LNCaP clone FGC (cell line): Measurements from ENCODE around the gene SMIM3.
A peak's percentile ranks its signal among the peaks of the same experiment; 100 is the strongest.

Experiments
- DNase-seq: peaks from one replicate; pipeline ENCODE4 v3.0.0-alpha.2; 2011; ENCODE audit warnings: low read depth
- H3K4me3 ChIP-seq: 2 replicates; pipeline ENCODE4 v1.5.1; 2011; ENCODE audit warnings: mild to moderate bottlenecking, low read depth, low read length, control low read depth
- CTCF ChIP-seq: IDR thresholded peaks from 2 replicates; pipeline ENCODE4 v1.5.1; 2012; ENCODE audit warnings: mild to moderate bottlenecking; ENCODE audit not compliant: control insufficient read depth, insufficient read depth; ENCODE audit errors: extremely low read depth

Gene SMIM3

GRCh38 chr5:150750469-150750868, 28.1 kb upstream of the SMIM3 start:
- no peak for TF ChIP-seq CTCF
- H3K4me3 ChIP-seq: no peak overlapping the region

GRCh38 chr5:150751096-150751891, 27.3 kb upstream of the SMIM3 start:
- H3K4me3 ChIP-seq: no peak overlapping the region
- DNase-seq: no peak
- TF ChIP-seq CTCF: no peak

More at GRCh38 chr5:150750469-150750868, 28.1 kb upstream of the SMIM3 start:
- no peak for DNase-seq

- peak overlapping the region; percentile 41; the same call in 1 of the 2 replicates for H3K4me3 ChIP-seq
- peak; percentile 62 for DNase-seq
- TF ChIP-seq CTCF: no peak
These were observed 25.1 kb upstream of the SMIM3 start for GRCh38 chr5:150753463-150753862.

- peak; percentile 68 for DNase-seq
- TF ChIP-seq CTCF: no peak
- H3K4me3 ChIP-seq: peak overlapping the region; percentile 41
These were observed 24.7 kb upstream of the SMIM3 start for GRCh38 chr5:150753863-150754262.

GRCh38 chr5:150757087-150757649, 21.4 kb upstream of the SMIM3 start:
- TF ChIP-seq CTCF: no peak
- no peak for DNase-seq
- H3K4me3 ChIP-seq: peak overlapping the region; percentile 74

GRCh38 chr5:150758203-150758530, 20.4 kb upstream of the SMIM3 start:
- no peak for DNase-seq
- H3K4me3 ChIP-seq: peak overlapping the region; percentile 74
- no peak for TF ChIP-seq CTCF
